ENCODE data around the gene AFF3.

DNA sequence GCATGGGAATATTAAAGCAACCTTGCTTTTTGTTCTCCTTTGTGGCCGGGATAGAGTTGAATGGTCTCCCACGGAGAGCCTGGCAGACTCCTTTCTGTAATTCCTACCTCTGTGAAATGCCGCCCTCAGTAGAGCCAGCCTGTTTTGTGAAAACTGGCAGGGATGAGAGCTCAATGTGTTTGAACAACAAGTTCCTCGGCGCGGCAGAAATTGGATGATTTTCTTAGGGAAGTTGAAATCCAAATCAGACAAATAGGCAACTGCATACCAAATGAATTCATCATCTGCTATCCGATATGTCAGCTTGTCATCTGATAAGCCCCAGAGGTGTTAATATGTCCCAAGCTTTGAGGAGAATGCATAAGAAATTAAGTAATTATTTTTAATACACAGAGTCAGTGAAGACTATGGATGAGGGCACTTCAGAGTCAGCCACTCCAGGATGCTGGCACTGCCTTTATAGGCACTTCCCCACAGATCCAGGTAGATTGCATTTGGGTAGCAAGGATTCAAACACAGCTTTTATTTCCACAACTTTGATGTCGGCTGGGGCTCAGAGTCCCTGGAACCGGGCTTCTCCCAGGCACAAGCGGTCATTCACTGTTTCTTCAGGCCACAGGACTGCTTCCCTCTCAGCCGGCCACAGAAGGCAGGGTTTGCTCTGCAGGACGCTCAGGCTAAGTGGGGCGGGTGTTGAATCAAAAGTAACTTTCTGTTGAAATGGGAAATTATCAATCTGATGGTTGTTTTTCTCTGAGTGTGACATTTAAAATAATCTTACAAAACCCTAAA, 569.8 kb downstream of the AFF3 start:
- no peak for TF ChIP-seq POLR2A (IDR thresholded peaks at IDR 0.05; ENCODE audit: borderline replicate concordance, extremely low read depth, insufficient read depth, insufficient read length)
- no peak for TF ChIP-seq EZH2 (IDR thresholded peaks at IDR 0.05)
- TF ChIP-seq, protein P1, sequence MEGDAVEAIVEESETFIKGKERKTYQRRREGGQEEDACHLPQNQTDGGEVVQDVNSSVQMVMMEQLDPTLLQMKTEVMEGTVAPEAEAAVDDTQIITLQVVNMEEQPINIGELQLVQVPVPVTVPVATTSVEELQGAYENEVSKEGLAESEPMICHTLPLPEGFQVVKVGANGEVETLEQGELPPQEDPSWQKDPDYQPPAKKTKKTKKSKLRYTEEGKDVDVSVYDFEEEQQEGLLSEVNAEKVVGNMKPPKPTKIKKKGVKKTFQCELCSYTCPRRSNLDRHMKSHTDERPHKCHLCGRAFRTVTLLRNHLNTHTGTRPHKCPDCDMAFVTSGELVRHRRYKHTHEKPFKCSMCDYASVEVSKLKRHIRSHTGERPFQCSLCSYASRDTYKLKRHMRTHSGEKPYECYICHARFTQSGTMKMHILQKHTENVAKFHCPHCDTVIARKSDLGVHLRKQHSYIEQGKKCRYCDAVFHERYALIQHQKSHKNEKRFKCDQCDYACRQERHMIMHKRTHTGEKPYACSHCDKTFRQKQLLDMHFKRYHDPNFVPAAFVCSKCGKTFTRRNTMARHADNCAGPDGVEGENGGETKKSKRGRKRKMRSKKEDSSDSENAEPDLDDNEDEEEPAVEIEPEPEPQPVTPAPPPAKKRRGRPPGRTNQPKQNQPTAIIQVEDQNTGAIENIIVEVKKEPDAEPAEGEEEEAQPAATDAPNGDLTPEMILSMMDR (IDR thresholded peaks at IDR 0.05 in 2 of 3, conservative IDR thresholded peaks at IDR 0.05 in 1 of 3; ENCODE audit: borderline replicate concordance in 1 of 3, insufficient read depth in 1 of 3, low read depth in 2 of 3, low read length in 2 of 3) = no peak
- no peak for TF ChIP-seq CEBPB (IDR thresholded peaks at IDR 0.05; ENCODE audit: low read depth)
- TF ChIP-seq EZH2phosphoT487 (IDR thresholded peaks at IDR 0.05; ENCODE audit: borderline replicate concordance) = no peak
- no peak for TF ChIP-seq POLR2AphosphoS5 (IDR thresholded peaks at IDR 0.05; ENCODE audit: low read depth, low read length)
- no peak for TF ChIP-seq JUND (IDR thresholded peaks at IDR 0.05)
- no peak for TF ChIP-seq EGR1 (IDR thresholded peaks at IDR 0.05; ENCODE audit: low read depth)
- TF ChIP-seq RAD21 (IDR thresholded peaks at IDR 0.05; ENCODE audit: low read depth) = no peak

Measured in HCT116 (cell line).